ENCODE measurements around the gene COL5A3.

COL5A3 gene

DNA sequence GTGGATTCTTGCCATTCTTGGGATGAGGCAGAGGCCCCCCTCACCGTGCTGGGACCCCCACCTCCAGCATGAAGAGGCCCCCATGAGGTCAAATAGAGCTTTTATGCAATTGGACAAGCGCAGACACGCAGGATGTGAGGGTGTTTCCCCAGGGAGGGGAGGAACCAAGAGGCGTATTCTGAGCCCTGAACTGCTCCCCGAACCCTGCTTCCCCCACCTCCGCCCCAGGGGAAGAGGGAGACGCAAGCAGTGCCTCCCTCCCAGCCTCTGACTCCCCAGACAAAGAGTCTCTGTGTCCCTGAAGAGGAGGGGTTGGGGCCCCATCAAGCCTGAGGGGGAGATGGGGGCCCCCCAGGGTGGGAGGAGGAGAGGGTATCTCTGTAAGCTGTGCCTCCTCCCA, 1.7 kb upstream of the COL5A3 start:
- no peak for DNase-seq (ENCODE audit: low read depth in 2 of 2)

DNA sequence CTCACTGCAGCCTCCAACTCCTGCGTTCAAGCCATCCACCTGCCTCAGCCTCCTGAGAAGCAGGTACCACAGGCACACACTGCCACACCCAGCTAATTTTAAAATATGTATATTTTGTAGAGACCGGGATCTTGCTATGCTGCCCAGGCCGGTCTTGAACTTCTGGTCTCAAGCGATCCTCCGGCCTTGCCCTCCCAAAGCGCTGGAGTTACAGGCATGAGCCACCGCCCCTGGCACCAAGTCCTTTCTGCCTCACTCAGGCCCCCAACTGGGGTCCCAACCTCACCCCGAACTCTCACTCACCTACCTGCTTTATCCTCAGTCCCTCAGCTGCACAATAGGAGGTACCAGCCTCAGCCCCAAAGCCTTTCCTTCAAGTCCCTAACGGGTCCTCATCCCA, 635 bp upstream of the COL5A3 start:
- DNase-seq (ENCODE audit: low read depth in 2 of 2) = no peak

DNA sequence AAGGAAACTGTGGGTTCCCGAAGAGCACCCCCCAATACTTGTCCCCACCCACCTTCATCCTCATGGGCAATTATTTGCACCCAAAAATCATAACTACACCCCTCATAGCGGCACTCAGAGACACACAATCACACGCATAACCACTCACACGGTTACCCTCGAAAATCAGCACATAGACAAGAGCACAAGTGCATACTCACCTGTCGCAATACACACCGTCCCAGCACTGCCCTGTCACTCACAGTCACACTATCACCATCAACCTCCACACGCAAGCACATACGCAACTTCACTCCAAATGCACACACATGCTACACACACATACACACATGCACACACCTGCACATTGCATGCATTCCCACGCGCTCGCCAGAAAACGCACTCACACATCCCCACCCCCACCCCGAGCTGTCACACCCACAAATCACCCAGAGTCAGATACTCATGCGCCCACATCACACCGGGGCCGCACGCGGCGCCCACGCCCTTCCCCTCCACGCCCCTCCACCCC, 535 bp downstream of the COL5A3 start:
- DNase-seq (ENCODE audit: low read depth in 2 of 2) = peak in 1 of 2 donors; percentile 15

- no peak for DNase-seq (ENCODE audit: low read depth in 2 of 2)
Observed at GRCh38 chr19:10008184-10008765, 2.0 kb downstream of the COL5A3 start.

DNA sequence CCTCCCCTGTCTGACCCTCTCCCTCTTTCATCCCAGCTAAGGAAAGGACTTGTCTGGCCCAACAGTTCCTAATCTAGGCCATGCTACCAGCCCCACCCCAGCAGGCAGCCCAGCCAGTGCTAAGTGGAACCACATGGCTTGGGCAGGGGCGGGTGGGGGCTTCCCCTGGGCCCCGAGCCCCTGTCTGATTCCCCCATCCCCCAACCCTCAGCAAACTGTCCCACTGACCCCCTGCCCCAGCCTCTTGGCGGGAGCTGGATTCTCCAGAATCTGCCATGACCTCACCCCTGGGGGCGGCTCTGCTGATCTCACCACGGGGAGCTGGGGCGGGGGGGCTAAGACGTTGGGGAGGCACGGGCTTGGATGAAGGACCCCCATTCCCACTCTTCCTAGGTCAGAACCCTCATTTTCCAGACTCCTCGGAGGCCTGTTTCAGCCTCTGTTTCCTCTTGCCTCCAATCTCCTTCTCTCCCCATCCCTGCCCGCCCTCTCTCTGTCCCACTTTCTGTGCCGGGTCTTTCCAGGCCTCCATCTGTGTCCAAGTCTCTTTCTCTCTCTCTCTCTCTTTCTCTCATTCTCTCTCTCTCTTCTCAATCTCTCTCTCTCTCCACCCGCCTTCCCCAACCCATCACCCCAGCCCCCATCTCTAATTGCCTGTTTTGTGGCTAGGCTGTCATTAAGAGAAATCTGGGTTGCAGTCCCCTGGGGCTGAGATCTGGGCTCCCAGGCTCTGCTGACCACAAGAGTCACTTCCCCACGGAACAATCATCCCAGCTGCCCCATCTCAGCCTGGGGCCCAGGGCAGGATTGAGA, 2.7 kb downstream of the COL5A3 start:
- DNase-seq (ENCODE audit: low read depth in 2 of 2) = no peak

DNA sequence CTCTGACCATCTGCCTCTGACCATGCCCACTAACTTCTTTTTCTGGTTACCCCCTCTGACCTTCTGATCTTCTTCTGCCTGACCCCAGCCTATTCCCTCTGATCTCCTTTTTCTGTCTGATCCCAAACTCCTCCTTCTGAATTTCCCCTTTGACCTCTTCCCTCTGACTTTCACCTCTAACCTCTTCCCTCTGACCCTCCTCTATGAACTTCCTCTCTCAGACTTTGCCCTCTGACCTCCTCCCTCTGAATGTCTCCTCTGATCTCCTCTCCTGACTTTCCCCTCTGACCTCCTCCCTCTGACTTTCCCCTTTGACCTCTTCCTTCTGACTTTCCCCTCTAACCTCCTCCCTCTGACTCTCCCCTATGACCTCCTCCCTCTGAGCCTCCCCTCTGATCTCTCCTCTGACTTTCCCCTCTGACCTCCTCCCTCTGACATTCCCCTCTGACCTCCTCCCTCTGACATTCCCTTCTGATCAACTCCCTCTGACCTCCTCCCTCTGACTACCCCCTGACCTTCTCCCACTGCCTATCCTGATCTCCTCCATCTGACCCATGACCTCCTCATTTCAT, 3.5 kb downstream of the COL5A3 start:
- DNase-seq (ENCODE audit: low read depth in 2 of 2) = no peak

DNA sequence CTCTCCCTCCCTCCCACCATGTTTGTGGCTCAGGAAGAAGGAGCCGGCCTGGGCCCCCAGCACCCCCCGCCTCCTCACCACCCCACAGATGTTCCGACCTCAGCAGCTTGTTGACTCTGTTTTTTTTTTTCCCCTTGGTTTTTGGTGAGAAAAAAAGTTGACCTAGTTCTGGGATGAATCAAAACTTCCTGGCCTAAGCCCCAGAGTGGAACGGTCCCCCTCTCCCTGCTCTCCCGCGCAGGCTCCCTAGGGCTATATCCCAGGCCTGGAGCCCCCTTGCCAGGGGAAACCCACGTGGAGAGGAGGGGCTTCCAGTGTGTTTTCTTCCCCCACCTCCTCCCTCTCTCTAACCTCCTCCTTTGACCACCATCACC, 4.0 kb downstream of the COL5A3 start:
- no peak for DNase-seq (ENCODE audit: low read depth in 2 of 2)

- no peak for DNase-seq (ENCODE audit: low read depth in 2 of 2)
Observed at GRCh38 chr19:10005632-10006334, 4.5 kb downstream of the COL5A3 start.

- DNase-seq (ENCODE audit: low read depth in 2 of 2) = no peak
Observed at GRCh38 chr19:10004617-10005016, 5.7 kb downstream of the COL5A3 start.

- DNase-seq (ENCODE audit: low read depth in 2 of 2) = no peak
Observed at GRCh38 chr19:10003271-10003670, 7.0 kb downstream of the COL5A3 start.

DNA sequence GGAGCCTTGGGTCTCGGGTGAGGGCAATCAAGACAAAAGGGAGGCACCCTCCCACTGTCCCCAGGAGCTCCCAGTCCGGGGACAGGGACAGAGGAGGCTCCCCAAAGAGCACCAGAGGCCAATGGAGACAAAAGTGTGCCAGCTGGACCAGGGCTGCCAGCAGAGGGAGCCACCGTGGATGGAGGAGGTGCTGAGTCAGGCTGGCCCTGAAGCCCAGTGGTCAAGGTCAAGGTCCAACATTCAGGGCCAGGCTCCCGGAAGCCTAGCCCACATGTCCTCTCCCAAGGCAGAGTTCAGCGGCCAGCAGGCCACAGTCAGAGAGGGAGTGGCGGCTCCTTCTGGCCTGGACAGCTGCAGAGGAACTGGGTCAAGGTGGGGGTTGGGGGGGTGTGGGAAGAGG, 8.4 kb downstream of the COL5A3 start:
- DNase-seq (ENCODE audit: low read depth in 2 of 2) = no peak

DNA sequence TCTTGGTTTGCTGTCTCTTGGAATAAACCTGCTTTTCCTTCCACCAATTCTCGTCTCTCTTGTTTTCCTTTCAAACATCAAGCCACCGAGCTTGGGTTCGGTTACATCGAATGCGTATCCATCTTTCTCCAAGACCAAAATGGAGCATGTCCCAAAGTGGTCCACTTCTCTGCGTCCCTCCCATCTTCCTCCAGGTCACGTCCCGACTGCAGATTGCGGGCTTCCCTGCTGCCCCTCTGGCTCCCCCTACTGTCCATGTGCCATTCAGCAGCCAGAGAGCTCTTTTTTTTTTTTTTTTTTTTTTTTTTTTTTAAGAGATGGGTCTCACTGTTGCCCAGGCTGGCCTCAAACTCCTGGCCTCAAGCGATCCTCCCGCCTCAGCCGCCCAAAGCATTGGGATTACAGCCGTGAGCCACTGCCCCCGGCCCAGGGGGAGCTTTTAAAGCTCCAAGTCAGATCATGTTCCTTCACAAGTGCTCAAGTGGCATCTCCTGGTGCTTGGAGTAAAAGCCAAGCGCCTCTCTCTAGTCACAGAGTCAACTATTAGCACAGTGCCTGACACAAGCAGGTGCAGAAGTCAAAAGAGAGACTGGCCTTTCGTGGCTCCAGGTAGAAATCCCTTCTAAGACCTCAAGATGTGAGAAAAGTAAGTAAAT, 10.0 kb downstream of the COL5A3 start:
- DNase-seq (ENCODE audit: low read depth in 2 of 2) = peak; percentile 59 to 60

GRCh38 chr19:9996541-9996940, 13.8 kb downstream of the COL5A3 start:
- DNase-seq (ENCODE audit: low read depth in 2 of 2) = no peak

DNA sequence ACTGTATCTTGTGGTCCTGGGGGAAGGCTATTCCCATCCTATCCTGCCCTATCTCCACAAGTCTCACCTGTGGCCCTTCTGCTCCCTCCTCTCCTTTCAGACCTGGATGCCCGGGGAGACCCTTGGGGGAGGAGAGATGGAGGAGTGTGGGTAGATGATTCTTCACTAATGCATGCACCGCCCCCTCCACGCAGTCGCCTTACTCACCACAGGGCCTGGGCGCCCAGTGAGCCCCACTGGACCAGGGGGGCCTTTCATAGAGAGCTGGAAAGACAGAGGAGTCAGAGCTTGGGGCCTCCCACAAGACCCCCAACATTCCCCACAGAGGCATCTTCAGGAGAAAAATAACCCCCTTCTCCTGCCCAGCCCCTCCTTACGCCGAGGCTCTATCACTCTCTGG, 14.3 kb downstream of the COL5A3 start:
- DNase-seq (ENCODE audit: low read depth in 2 of 2) = no peak

- no peak for DNase-seq (ENCODE audit: low read depth in 2 of 2)
Observed at GRCh38 chr19:9995084-9995483, 15.2 kb downstream of the COL5A3 start.

DNA sequence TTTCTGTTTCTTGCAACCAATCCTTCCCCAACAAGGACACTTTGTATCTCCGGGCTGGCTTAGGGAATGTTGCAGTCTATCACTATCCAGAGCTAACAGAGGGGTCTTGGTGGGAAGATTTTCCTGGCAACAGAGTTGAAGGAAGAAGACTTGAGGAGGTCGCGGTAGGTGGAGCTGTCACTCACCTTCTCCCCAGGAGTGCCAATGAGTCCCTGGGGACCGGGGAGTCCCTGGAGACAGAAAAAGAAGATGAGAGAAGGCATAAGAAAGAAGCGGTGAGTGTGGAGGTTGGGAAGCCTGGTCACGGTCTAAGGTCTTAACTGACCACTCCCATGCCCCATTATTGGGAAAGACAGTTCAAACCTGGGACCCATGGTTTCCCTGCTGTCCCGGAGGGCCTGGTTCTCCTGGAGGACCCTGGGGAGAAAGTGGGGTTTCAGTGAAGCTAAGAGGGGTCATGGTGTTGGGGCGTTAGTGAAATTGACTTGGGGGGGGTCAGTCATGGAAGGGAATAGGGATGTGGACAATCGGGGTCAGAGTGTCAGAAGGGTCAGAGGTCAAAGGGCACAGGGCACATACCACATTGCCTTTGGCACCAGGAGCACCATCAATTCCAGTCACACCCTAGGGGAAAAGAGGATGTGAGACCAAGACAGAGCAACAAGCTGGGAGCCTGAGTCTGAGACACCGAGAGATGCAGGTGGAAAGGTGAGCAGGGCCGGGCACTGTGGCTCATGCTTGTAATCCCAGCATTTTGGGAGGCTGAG, 18.7 kb downstream of the COL5A3 start:
- DNase-seq (ENCODE audit: low read depth in 2 of 2) = no peak

- DNase-seq (ENCODE audit: low read depth in 2 of 2) = no peak
Observed at GRCh38 chr19:9989504-9989903, 20.8 kb downstream of the COL5A3 start.

GRCh38 chr19:9986787-9987281, 23.5 kb downstream of the COL5A3 start:
- DNase-seq (ENCODE audit: low read depth in 2 of 2) = no peak

DNA sequence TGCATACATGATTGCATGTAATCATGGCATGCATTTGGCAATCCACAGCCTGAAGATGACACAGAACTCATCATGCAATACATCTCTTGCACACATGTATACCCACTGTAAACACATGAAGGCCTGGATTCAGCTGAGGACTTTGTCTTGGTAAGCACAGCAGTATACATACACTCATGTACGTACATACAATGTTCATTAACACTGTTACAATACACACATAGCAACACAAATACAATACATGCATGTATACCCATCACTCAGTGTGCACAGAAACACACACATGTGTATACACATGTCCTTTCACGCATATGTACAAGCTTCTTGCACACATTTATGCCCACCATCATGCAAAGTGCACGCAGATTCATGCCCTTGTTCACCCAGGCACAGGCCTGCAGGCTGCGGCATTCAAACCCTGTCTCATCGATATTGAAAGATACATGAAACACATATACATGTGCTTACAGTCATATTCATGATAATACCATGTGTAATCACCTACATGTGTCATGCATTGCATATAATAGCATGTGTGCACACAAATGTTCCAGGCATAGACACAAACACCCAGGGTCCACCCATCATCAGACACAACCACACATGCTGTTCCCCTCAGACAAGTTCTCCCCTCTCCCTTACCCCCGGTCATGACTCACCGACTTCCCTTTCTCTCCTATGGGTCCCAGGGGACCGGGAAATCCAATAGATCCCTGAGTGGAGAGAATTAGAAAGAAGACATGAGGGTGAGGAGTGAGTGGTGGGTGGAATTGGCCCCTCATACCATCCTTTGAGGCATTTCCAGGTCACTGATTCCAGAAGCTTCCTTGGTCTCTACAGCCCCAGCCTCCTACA, 28.7 kb downstream of the COL5A3 start:
- DNase-seq (ENCODE audit: low read depth in 2 of 2) = no peak

DNA sequence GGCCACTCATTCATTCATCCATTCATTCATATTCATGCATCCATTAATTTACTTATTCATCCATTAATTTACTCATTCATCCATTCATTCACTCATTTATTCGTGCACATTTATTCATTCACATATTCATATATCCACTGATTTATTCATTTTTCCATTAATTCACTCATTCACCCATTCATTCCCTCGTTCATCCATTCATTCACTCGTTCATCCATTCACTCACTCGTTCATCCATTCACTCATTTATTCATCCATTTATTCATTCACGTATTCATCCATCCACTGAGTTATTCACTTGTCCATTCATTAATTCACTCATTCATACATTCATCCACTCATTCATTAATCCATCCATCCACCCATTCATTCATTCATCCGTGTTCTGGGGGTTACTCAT, 38.2 kb downstream of the COL5A3 start:
- no peak for DNase-seq (ENCODE audit: low read depth in 2 of 2)

All from stimulated activated CD4-positive, alpha-beta T cell treated with anti-CD3 and anti-CD28 coated beads, Interleukin-1b, Interleukin-23, amount 100 ng/mL, for 4 hours (primary cell).